Thyroid gland (tissue), 4 donors: Measurements from ENCODE around the gene GFI1.

Experiments used
- CTCF ChIP-seq, 6 experiments: fragments of 200-600 bp in 3 of 6; fragments of 450-650 bp in 3 of 6; sonication (generic) in 3 of 6; IDR thresholded peaks; one replicate each; pipeline ENCODE4 v1.5.1; 2016 to 2019; ENCODE audit warnings: antibody characterized with exemption in 6 of 6, mild to moderate bottlenecking in 2 of 6, inconsistent platforms in 1 of 6, moderate library complexity in 1 of 6
- POLR2A ChIP-seq, 2 donors: fragments of 450-650 bp; IDR thresholded peaks; one replicate each; pipeline ENCODE4 v1.6.1; 2017; ENCODE audit warnings: antibody characterized with exemption in 2 of 2, mild to moderate bottlenecking in 2 of 2, moderate library complexity in 1 of 2

GRCh38 chr1:92487078-92487605 is 417 bp upstream of the GFI1 start:
- TF ChIP-seq POLR2A (IDR thresholded peaks at IDR 0.05): no peak
- no peak for TF ChIP-seq CTCF (IDR thresholded peaks at IDR 0.05)
